ENCODE data around the gene C12orf75. TPM values are rescaled to one million over a fixed set of nuclear protein-coding genes. Genes with fewer than 3 reads are reported as not detected.

The C12orf75 gene
- total RNA-seq, result 41.4 and 61.9 TPM in 2 replicates

DNA sequence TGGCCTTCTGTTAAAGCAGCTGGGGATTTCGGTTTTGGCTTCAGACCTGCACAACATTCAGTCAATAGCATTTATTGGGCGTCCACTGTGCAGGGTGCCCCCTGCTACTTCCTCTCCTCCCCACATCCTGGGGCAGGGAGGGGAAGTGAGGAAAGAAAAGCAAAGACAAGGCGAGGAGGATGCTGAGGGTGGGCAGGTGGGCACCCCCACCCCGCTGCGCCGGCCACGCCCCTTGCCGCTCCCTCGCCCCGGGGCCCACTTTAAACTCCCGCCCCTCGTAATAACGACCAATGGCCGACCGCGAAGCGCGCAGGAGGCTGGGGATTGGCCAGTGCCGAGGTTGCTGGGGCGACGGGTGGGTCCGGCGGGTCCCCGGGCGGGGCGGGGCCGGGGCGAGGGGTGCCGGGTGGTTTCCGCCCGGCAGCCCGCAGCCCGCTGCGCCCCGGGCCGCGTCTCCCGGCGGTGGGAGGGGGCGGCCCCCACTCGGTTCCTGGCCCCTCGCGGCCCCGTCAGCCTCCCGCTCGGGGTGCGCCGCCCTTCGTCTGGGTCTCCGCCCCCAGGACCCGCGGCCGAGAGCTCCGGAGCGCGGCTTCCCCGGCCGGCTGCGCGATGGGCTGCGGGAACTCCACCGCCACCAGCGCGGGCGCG, at the start of gene C12orf75:
TSS of gene C12orf75 (plus strand) at position 409 of the 648 bp plus-strand sequence. CDS start at position 610, 201 bp downstream.

Other genes starting within 250 kb of the C12orf75 start
- gene ALDH1L2, start 246.2 kb upstream of the C12orf75 start, total RNA-seq, result 40.6 and 74.4 TPM in 2 replicates
- 90.1 and 142 TPM in 2 replicates for gene WASHC4, start 223.0 kb upstream of the C12orf75 start, total RNA-seq
- gene APPL2, start 94.5 kb upstream of the C12orf75 start, total RNA-seq, result 19.0 and 27.1 TPM in 2 replicates